Posterior cingulate gyrus (tissue), 11 donors: Measurements from ENCODE around the gene NUP62.

Experiments used
- DNase-seq, 10 donors: peaks; one replicate each; pipeline versions ENCODE4 v3.0.0 to v3.0.0-alpha.2; 2020 to 2021; ENCODE audit warnings: mixed read lengths in 3 of 10
- intact Hi-C: fragments of 100-400 bp; cut with DNase I; formaldehyde crosslinking; loops from one replicate; pipeline ENCODE4 v1.15.1; 2023

The NUP62 gene

GRCh38 chr19:49887037-49887664, 42.2 kb downstream of the NUP62 start:
- DNase-seq = no peak
- intact Hi-C loops = no loop called here

GRCh38 chr19:49884760-49885159, 44.5 kb downstream of the NUP62 start:
- DNase-seq = no peak
- intact Hi-C loops = no loop called here

- intact Hi-C loops = no loop called here
- no peak for DNase-seq
Observed at GRCh38 chr19:49884109-49884508, 45.2 kb downstream of the NUP62 start.

GRCh38 chr19:49883094-49883493, 46.2 kb downstream of the NUP62 start:
- intact Hi-C loops = no loop called here
- DNase-seq = no peak

- no peak for DNase-seq
- intact Hi-C loops = no loop called here
Observed at GRCh38 chr19:49882643-49883042, 46.7 kb downstream of the NUP62 start.

GRCh38 chr19:49881672-49882394, 47.5 kb downstream of the NUP62 start:
- intact Hi-C loops = no loop called here
- no peak for DNase-seq

- DNase-seq = no peak
Observed at GRCh38 chr19:49881186-49881585, 48.1 kb downstream of the NUP62 start.

GRCh38 chr19:49880162-49880869, 49.0 kb downstream of the NUP62 start:
- DNase-seq = no peak
- intact Hi-C loops = no loop called here

More at GRCh38 chr19:49881186-49881585, 48.1 kb downstream of the NUP62 start:
- intact Hi-C loops = no loop called here

GRCh38 chr19:49879243-49879963, 49.9 kb downstream of the NUP62 start:
- intact Hi-C loops = loop anchor here (10.0 kb wide), 1 partner anchor 385 kb away; the partner anchor contains the start of gene RPS11
- no peak for DNase-seq

- DNase-seq = no peak
- intact Hi-C loops = loop anchor here (10.0 kb wide), 1 partner anchor 384 kb away; the partner anchor contains the start of gene RPS11
Observed at GRCh38 chr19:49878744-49879070, 50.6 kb downstream of the NUP62 start.

GRCh38 chr19:49877879-49878743, 51.2 kb downstream of the NUP62 start:
- intact Hi-C loops = loop anchor here (1.0 to 10.0 kb wide), 3 partner anchors 28 to 383 kb away; partner anchors contain the start of genes FUZ and RPS11
- DNase-seq = peak; percentile 89 to 99 (median 95)

- peak; percentile 99 to 100 (median 100) for DNase-seq
- intact Hi-C loops = loop anchor here (1.0 to 10.0 kb wide), 3 partner anchors 27 to 382 kb away; partner anchors contain the start of genes FUZ and RPS11
Observed at GRCh38 chr19:49877020-49877878, 52.1 kb downstream of the NUP62 start, which contains the start of the genes AKT1S1 and TBC1D17. TSS of gene AKT1S1 (minus strand) at chr19:49877355. CDS start at chr19:49873295, 4,060 bp downstream. TSS of gene TBC1D17 (plus strand) at chr19:49877702. CDS start at chr19:49877724, 22 bp downstream.

- intact Hi-C loops = loop anchor here (1.0 to 10.0 kb wide), 3 partner anchors 26 to 382 kb away; partner anchors contain the start of genes FUZ and RPS11
- peak; percentile 96 to 100 (median 98) for DNase-seq
Observed at GRCh38 chr19:49876422-49877019, 52.8 kb downstream of the NUP62 start.

- DNase-seq = peak; percentile 56 to 95 (median 70)
Observed at GRCh38 chr19:49875857-49876421, 53.4 kb downstream of the NUP62 start.

GRCh38 chr19:49875177-49875576, 54.1 kb downstream of the NUP62 start:
- intact Hi-C loops = loop anchor here (10.0 kb wide), 1 partner anchor 380 kb away; the partner anchor contains the start of gene RPS11
- DNase-seq = no peak

More at GRCh38 chr19:49875857-49876421, 53.4 kb downstream of the NUP62 start:
- intact Hi-C loops = loop anchor here (10.0 kb wide), 1 partner anchor 381 kb away; the partner anchor contains the start of gene RPS11

GRCh38 chr19:49874503-49875157, 54.7 kb downstream of the NUP62 start:
- intact Hi-C loops = loop anchor here (10.0 kb wide), 1 partner anchor 380 kb away; the partner anchor contains the start of gene RPS11
- no peak for DNase-seq

- no peak for DNase-seq
- intact Hi-C loops = loop anchor here (10.0 kb wide), 1 partner anchor 379 kb away; the partner anchor contains the start of gene RPS11
Observed at GRCh38 chr19:49873834-49874233, 55.5 kb downstream of the NUP62 start.
